Measurements from ENCODE around the gene CPEB4. TPM values are rescaled to one million over a fixed set of nuclear protein-coding genes. Genes with fewer than 3 reads are reported as not detected.

The CPEB4 gene
- total and polyA plus RNA-seq, 2 of the 8 experiments (the other 6 are each of a cell fraction or from before 2014, with no cell fraction given), result 8.4 to 13.4 TPM

DNA sequence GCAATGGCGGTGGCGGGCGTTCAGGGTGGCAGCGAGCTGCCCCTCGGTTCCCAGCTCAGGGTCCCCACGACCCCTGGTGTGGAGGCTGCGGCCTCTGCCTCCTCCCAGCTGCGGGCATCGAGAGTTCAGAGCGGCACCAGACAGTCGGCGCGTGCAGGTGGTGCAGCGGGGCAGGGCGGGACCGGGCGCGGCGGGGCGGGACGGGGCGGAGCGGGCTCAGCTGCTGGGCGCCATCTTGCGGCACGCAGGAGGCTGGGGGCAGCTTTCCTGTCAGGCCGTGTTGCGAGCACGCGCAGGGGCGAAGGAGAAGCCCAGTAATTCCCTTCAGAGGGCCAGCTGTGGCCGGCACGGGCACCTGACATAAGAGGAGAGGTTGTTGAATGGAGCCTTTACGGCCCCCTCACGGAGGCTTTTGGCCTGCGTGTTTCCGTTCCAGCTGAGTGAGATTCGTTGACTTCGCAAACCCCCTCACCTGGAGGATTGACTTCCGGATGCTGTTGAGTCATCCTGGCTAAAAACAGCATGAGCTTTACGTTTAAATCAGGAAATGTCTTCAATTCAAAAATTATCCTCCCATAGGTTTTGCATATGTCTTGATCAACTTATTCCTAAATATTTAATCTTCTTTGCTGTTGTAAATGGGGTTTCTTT lies 101.4 kb downstream of the CPEB4 start:
- Histone ChIP-seq H3K18ac (ENCODE audit: extremely low read depth, low read length) (no peak overlapping the region), H2BK5ac (ENCODE audit: low read depth, low read length) (no peak overlapping the region), H3K23me2 (ENCODE audit: low read depth, low read length) (no peaks in the 10 kb centered on the region), H3K14ac (ENCODE audit: insufficient read length) (no peak overlapping the region), H3K4ac (replicated peaks; ENCODE audit: insufficient read length, low read depth, low read length) (no peak overlapping the region), H3K27ac (ENCODE audit: low read depth, low read length) (no peak overlapping the region), H3K23ac (ENCODE audit: insufficient read length) (no peak overlapping the region), H2AFZ (ENCODE audit: low read length) (no peak overlapping the region), H2BK20ac (ENCODE audit: low read length) (no peak overlapping the region), H3K4me1 (replicated peaks in 1 of 4; ENCODE audit: control insufficient read depth in 3 of 4, insufficient read depth in 4 of 4, low read length in 3 of 4) (no peaks in the 10 kb centered on the region), H4K5ac (ENCODE audit: insufficient read length, low read depth, low read length) (no peak overlapping the region), H3K4me3 (ENCODE audit: extremely low read depth in 1 of 4, insufficient read depth in 2 of 4, low read depth in 3 of 4, low read length in 4 of 4) (no peak overlapping the region), H2BK120ac (replicated peaks; ENCODE audit: low read depth, low read length) (no peak overlapping the region), H2BK12ac (ENCODE audit: low read depth, low read length) (0 out of 2 replicates have a peak overlapping the region, but pooled peaks have one; percentile 39), H4K91ac (replicated peaks; ENCODE audit: insufficient read length, low read length) (no peak overlapping the region), H3K9me3 (ENCODE audit: insufficient read depth in 2 of 2, low read depth in 1 of 2, low read length in 1 of 2) (peaks cover 0 to 3% of the 10 kb centered on the region in 2 experiments; a peak in 1 of 4 replicates), H4K20me1 (replicated peaks in 1 of 2; ENCODE audit: control insufficient read depth in 1 of 2, insufficient read depth in 2 of 2, low read length in 2 of 2) (no peaks in the 10 kb centered on the region), H3K27me3 (replicated peaks in 1 of 4; ENCODE audit: control insufficient read depth in 3 of 4, extremely low read depth in 1 of 4, insufficient read depth in 3 of 4, low read length in 3 of 4) (no peaks in the 10 kb centered on the region), H3K36me3 (ENCODE audit: control insufficient read depth in 2 of 4, insufficient read depth in 4 of 4, low read length in 3 of 4) (no peaks in the 10 kb centered on the region), H2AK5ac (ENCODE audit: low read depth, low read length) (no peak overlapping the region), H3K79me1 (ENCODE audit: low read depth, low read length) (no peaks in the 10 kb centered on the region), H3K9ac (replicated peaks in 1 of 4; ENCODE audit: extremely low read depth in 1 of 4, low read depth in 3 of 4, low read length in 3 of 4) (no peak overlapping the region), H2BK15ac (ENCODE audit: low read length) (no peak overlapping the region), H3K56ac (replicated peaks; ENCODE audit: insufficient read length, low read depth, low read length) (no peak overlapping the region), H3K79me2 (ENCODE audit: control insufficient read depth in 1 of 2, insufficient read depth in 2 of 2, low read length in 2 of 2) (no peaks in the 10 kb centered on the region), H4K8ac (ENCODE audit: extremely low read depth, insufficient read depth, low read length) (peak overlapping the region; percentile 25; the same call in 1 of the 2 replicates), H3K4me2 (ENCODE audit: insufficient read depth in 1 of 2, low read depth in 2 of 2, low read length in 2 of 2) (no peak overlapping the region)
- no peak for FAIRE-seq
- 89% methylated on average over 22 of the region's 41 CpGs; no CpG with 5 or more reads in 1 of the 2 experiments for WGBS, 2 experiments (ENCODE audit: extremely low coverage in 1 of 2, insufficient coverage in 1 of 2, insufficient read length in 1 of 2, insufficient replicate concordance in 2 of 2, low coverage in 1 of 2, low lambda C conversion rate in 2 of 2, missing lambda C conversion rate in 1 of 2)
- TF ChIP-seq BCL11A (IDR thresholded peaks at IDR 0.05; ENCODE audit: low read depth in 2 of 2, low read length in 2 of 2) (no peak), TAF1 (IDR thresholded peaks at IDR 0.05; ENCODE audit: low read depth, low read length) (no peak), CTBP2 (IDR thresholded peaks at IDR 0.05; ENCODE audit: borderline replicate concordance, insufficient read depth, insufficient read length, low read length) (no peak), CEBPB (IDR thresholded peaks at IDR 0.05; ENCODE audit: low read depth, low read length) (no peak), FOSL1 (IDR thresholded peaks at IDR 0.05; ENCODE audit: insufficient read depth, low read depth, low read length) (no peak), RNF2 (IDR thresholded peaks at IDR 0.05; ENCODE audit: borderline replicate concordance, low read depth, low read length, missing control alignments, poor library complexity, severe bottlenecking) (no peak), TBP (IDR thresholded peaks at IDR 0.05; ENCODE audit: low read depth, low read length) (no peak), KDM5A (IDR thresholded peaks at IDR 0.05; ENCODE audit: low read length) (no peak)
- TF ChIP-seq, protein P1, sequence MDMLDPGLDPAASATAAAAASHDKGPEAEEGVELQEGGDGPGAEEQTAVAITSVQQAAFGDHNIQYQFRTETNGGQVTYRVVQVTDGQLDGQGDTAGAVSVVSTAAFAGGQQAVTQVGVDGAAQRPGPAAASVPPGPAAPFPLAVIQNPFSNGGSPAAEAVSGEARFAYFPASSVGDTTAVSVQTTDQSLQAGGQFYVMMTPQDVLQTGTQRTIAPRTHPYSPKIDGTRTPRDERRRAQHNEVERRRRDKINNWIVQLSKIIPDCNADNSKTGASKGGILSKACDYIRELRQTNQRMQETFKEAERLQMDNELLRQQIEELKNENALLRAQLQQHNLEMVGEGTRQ (IDR thresholded peaks at IDR 0.05; ENCODE audit: low read length), result no peak
- POLR2A ChIA-PET (ENCODE audit: partially characterized antibody), result interaction anchor here (0.9 to 1.6 kb wide), 4 partner anchors 15 to 133 kb away, joined by 4 read pairs; no protein-coding TSS in a partner anchor
- DNase-seq (ENCODE audit: low read depth in 1 of 2, low spot score in 2 of 2), result no peak
- CTCF ChIA-PET (ENCODE audit: partially characterized antibody), result interaction anchor here (0.6 to 1.5 kb wide), 7 partner anchors 9 to 374 kb away, joined by 3 to 6 read pairs (median 4); no protein-coding TSS in a partner anchor

All from H1 (cell line).